Lower lobe of right lung (tissue), 2 donors: ENCODE data around the gene RABGGTA. TPM values are rescaled to one million over a fixed set of nuclear protein-coding genes. Genes with fewer than 3 reads are reported as not detected.

Source experiments
- ATAC-seq, 2 donors: fragments of 200-7000 bp; cut with Tn5 transposase; one replicate each; pipeline ENCODE4 v1.9.1; 2020 to 2022; ENCODE audit warnings: mild to moderate bottlenecking in 2 of 2, moderate library complexity in 2 of 2
- DNase-seq: peaks from one replicate; pipeline ENCODE4 v3.0.0-alpha.2; 2020
- H3K27ac ChIP-seq: fragments of 200-600 bp; one replicate; pipeline ENCODE4 v1.8.0; 2022
- H3K27me3 ChIP-seq: fragments of 200-600 bp; one replicate; pipeline ENCODE4 v1.8.0; 2022; ENCODE audit warnings: low read depth
- H3K36me3 ChIP-seq: fragments of 200-600 bp; one replicate; pipeline ENCODE4 v1.8.0; 2022; ENCODE audit warnings: mild to moderate bottlenecking
- H3K4me1 ChIP-seq: fragments of 200-600 bp; one replicate; pipeline ENCODE4 v1.8.0; 2022
- H3K4me3 ChIP-seq: fragments of 200-600 bp; one replicate; pipeline ENCODE4 v1.8.0; 2022; ENCODE audit warnings: mild to moderate bottlenecking
- H3K9me3 ChIP-seq: fragments of 200-600 bp; one replicate; pipeline ENCODE4 v1.8.0; 2022
- CTCF ChIP-seq: fragments of 200-600 bp; IDR thresholded peaks from one replicate; pipeline ENCODE4 v1.8.0; 2022; ENCODE audit warnings: antibody characterized with exemption, mild to moderate bottlenecking
- intact Hi-C: fragments of 100-400 bp; cut with DNase I; formaldehyde crosslinking; loops from one replicate; pipeline ENCODE4 v1.11.0; 2022
- total RNA-seq: library from RNA; stranded (reverse); fragmentation: NEBNext Ultra II Directional; extraction: Animal tissue kit (Norgen Biotek cat#: 25700); gene quantifications from one replicate; pipeline ENCODE4 v1.2.1, GENCODE V29; 2021
- donor health status: DM: no; HTN: yes; CAD: no; lungs with severe emphysema.

RABGGTA gene
- total RNA-seq, 1 donor from 2014 or later: 50.4 TPM

DNA sequence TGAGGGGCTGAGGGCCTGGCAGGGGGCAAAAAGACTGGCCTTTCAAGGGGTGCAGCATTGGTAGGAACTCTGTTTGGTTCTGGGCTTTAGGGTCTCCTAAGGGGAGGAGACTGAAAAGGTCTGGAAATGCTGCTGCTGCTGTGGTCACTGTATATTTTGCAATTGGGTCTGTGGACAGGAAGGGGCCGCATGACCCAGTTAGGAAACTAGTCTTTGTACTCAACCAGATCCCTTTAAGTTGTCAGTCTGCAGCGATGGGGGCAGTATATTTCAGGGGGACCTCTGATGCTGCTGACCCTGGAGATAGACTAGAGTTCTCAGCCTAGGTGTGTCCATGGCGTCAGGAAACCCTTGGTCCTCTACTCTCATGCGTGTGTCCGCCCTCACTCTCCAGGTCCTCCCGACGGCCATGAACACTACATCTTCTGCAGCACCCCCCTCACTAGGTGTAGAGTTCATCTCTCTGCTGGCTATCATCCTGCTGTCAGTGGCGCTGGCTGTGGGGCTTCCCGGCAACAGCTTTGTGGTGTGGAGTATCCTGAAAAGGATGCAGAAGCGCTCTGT is 43.9 kb upstream of the RABGGTA start:
- Histone ChIP-seq H3K36me3 (no peaks in the 10 kb centered on the region), H3K4me3 (peak overlapping the region; percentile 19), H3K9me3 (no peaks in the 10 kb centered on the region), H3K27ac (peak overlapping the region; percentile 92), H3K4me1 (peaks cover 70% of the 10 kb centered on the region), H3K27me3 (no peaks in the 10 kb centered on the region)
- ATAC-seq: no peak
- no peak for TF ChIP-seq CTCF
- DNase-seq: no peak
- intact Hi-C loops: no loop called here

DNA sequence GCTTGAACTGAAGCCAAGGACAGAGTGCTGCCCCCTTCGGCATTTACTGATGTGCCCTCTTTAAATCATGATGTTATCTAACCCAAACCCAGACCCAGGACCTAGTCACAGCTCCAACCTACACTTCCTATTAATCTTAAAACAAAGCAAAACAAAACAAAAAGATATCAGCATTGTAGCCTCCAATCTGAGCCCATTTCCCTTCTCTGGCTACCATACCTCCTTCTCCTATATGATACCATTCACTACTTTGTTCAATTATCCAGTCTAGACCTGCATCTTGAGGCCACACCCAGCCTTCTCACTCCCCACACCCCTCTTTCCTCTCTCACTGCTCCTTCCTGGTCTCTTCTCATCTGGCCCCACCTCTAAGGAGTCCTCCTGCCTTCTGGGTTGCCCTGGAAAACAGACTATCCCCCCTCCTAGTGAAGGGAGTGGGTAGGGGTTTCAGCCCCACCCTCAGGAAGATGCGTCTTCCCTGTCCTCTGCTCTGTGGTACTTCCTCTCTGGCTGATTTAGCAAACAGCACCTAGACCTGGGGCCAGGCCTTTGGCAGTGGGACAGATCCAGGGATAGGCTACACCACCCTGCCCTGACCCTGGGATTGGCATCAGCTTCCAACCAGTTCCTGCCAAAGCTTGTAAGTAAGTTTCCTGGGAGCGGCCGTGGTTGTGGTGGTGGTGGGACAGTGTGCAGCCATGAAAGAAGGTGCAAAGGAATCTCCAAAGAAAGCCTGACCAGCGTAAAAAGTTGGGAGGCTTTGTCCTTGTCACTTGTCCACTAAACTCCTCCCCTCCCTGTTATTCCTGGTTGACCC is 43.2 kb upstream of the RABGGTA start:
- DNase-seq (peak; percentile 53), ATAC-seq (no peak)
- peak overlapping the region; percentile 92 for H3K27ac ChIP-seq
- H3K4me1 ChIP-seq: peaks cover 77% of the 10 kb centered on the region
- intact Hi-C loops: no loop called here
- no peak overlapping the region for H3K4me3 ChIP-seq
- H3K9me3 ChIP-seq: no peaks in the 10 kb centered on the region
- no peak for TF ChIP-seq CTCF
- H3K36me3 ChIP-seq: no peaks in the 10 kb centered on the region
- no peaks in the 10 kb centered on the region for H3K27me3 ChIP-seq

DNA sequence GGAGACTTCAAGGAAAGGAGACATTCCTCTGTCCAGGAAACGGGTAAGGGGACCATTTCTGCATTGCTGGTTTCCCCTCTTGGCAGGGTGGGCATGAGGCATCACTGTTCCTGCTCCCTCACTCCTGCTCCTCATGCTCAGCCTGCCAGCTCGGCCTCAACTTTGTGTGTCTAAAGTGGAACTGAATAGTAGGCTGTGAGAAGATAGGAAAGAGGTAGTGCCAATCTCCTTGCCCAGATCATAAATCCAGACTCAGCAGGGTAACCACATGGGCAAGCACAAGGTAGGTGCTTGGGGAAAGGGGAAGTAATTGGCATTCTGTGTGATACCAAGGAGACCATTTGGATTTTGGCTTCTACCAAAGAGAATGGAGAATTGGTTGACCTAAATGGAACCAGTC is 42.5 kb upstream of the RABGGTA start:
- Histone ChIP-seq H3K4me3 (no peak overlapping the region), H3K27me3 (no peaks in the 10 kb centered on the region), H3K4me1 (peaks cover 80% of the 10 kb centered on the region), H3K27ac (peak overlapping the region; percentile 92), H3K36me3 (no peaks in the 10 kb centered on the region), H3K9me3 (no peaks in the 10 kb centered on the region)
- TF ChIP-seq CTCF: no peak
- ATAC-seq (no peak), DNase-seq (peak; percentile 50)
- intact Hi-C loops: no loop called here

- no peak for TF ChIP-seq CTCF
- H3K36me3 ChIP-seq: no peaks in the 10 kb centered on the region
- H3K27ac ChIP-seq: peak overlapping the region; percentile 92
- ATAC-seq: no peak
- intact Hi-C loops: no loop called here
- H3K4me3 ChIP-seq: peak overlapping the region; percentile 73
- H3K9me3 ChIP-seq: no peaks in the 10 kb centered on the region
- peaks cover 86% of the 10 kb centered on the region for H3K4me1 ChIP-seq
- DNase-seq: peak; percentile 62
- H3K27me3 ChIP-seq: no peaks in the 10 kb centered on the region
Measured at GRCh38 chr14:24312736-24313507, 41.5 kb upstream of the RABGGTA start.

DNA sequence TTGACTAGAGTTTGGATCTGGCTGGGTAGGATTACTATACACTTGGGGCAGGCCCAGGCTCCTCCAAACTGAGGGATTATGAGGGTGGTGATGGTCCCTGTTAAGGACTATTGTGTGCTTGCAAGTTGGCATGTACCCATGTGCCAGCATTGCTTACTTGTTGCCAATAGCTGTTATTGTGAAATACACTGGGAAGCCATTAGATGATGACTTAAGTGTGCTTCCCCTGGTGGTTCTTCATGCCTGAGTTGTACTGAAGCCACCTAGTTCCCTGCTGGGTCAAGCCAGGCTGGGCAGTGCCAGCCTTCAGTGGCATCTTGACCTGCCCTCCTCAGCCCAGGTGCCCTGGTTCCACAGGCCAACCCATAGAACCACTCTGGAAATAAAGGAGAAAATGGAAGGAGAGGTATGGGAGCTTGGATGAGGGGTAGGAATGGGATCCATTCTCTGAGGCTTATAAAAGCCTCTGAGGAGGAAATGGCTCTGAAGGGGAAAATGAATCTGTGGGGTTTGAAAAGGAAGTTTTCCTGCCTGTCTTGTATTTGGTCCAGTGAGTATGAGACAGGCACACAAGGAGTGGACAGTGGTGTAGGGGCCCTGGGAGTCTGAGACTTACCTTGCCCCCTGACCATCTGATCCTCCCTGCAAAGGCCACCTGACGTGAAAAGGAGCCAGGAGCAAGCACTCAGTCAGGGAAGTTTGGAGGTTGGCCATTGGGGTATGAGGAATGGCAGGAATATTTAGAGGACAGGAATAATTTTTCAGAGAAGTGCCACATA is 40.6 kb upstream of the RABGGTA start:
- Histone ChIP-seq H3K4me3 (peak overlapping the region; percentile 73), H3K27me3 (no peaks in the 10 kb centered on the region), H3K36me3 (peaks cover 7% of the 10 kb centered on the region), H3K27ac (peak overlapping the region; percentile 92), H3K9me3 (no peaks in the 10 kb centered on the region), H3K4me1 (peaks cover 86% of the 10 kb centered on the region)
- no peak for TF ChIP-seq CTCF
- ATAC-seq (peak; percentile 2 to 4), DNase-seq (no peak)
- intact Hi-C loops: no loop called here
